Loucy (cell line): ENCODE results near the gene EFNA3.

Experiments used
- H2AFZ ChIP-seq: fragments of 200-600 bp; sonication (generic); 2 replicates; pipeline ENCODE4 v1.6.0; 2016; ENCODE audit warnings: antibody characterized with exemption, mild to moderate bottlenecking, low read length, moderate library complexity
- H3F3A ChIP-seq: fragments of 200-600 bp; 2 replicates; pipeline ENCODE4 v1.6.0; 2016; ENCODE audit warnings: antibody characterized with exemption, low read depth, mild to moderate bottlenecking
- H3K27me3 ChIP-seq: fragments of 200-600 bp; sonication (generic); 2 replicates; pipeline ENCODE4 v1.6.1; 2014; ENCODE audit warnings: low read length, mild to moderate bottlenecking; ENCODE audit not compliant: insufficient read depth, poor library complexity, severe bottlenecking
- H3K36me3 ChIP-seq: fragments of 200-600 bp; sonication (generic); 2 replicates; pipeline ENCODE4 v1.6.1; 2016; ENCODE audit warnings: low read length; ENCODE audit not compliant: insufficient read depth
- H3K4me1 ChIP-seq: fragments of 200-600 bp; sonication (generic); 2 replicates; pipeline ENCODE4 v1.5.1; 2014; ENCODE audit warnings: low read length, mild to moderate bottlenecking; ENCODE audit not compliant: insufficient read depth, poor library complexity, severe bottlenecking
- H3K4me2 ChIP-seq: fragments of 200-600 bp; sonication (generic); 2 replicates; pipeline ENCODE4 v1.6.0; 2014; ENCODE audit warnings: antibody characterized with exemption, low read length, low read depth, mild to moderate bottlenecking; ENCODE audit not compliant: poor library complexity, severe bottlenecking
- H3K4me3 ChIP-seq: fragments of 200-600 bp; sonication (generic); 2 replicates; pipeline ENCODE4 v1.5.1; 2014; ENCODE audit warnings: low read length, mild to moderate bottlenecking, mixed read lengths; ENCODE audit not compliant: poor library complexity, severe bottlenecking
- H3K79me2 ChIP-seq: fragments of 200-600 bp; sonication (generic); 2 replicates; pipeline ENCODE4 v1.6.1; 2014; ENCODE audit warnings: low read length; ENCODE audit not compliant: insufficient read depth
- H3K9ac ChIP-seq: fragments of 200-600 bp; sonication (generic); 2 replicates; pipeline ENCODE4 v1.6.0; 2014; ENCODE audit warnings: mild to moderate bottlenecking, low read depth, low read length, moderate library complexity; ENCODE audit not compliant: poor library complexity, severe bottlenecking
- H3K9me2 ChIP-seq: fragments of 200-600 bp; sonication (generic); replicated peaks from 2 replicates; pipeline ENCODE4 v1.6.1; 2016; ENCODE audit warnings: low read depth, low read length, mixed read lengths
- H3K9me3 ChIP-seq: fragments of 200-600 bp; sonication (generic); 2 replicates; pipeline ENCODE4 v1.6.1; 2014; ENCODE audit warnings: mild to moderate bottlenecking, antibody characterized with exemption, low read length, low read depth; ENCODE audit not compliant: insufficient read depth
- H4K20me1 ChIP-seq: fragments of 200-600 bp; sonication (generic); 2 replicates; pipeline ENCODE4 v1.6.0; 2014; ENCODE audit warnings: antibody characterized with exemption, low read length, mild to moderate bottlenecking; ENCODE audit not compliant: insufficient read depth, poor library complexity, severe bottlenecking
- CTCF ChIP-seq: fragments of 200-600 bp; sonication (generic); conservative IDR thresholded peaks from 2 replicates; pipeline ENCODE4 v1.5.1; 2014; ENCODE audit warnings: mild to moderate bottlenecking, antibody characterized with exemption, low read length
- EZH2phosphoT487 ChIP-seq: fragments of 200-600 bp; IDR thresholded peaks from 2 replicates; pipeline ENCODE4 v1.6.1; 2018; ENCODE audit warnings: antibody characterized with exemption, mild to moderate bottlenecking, moderate library complexity, borderline replicate concordance

The EFNA3 gene

GRCh38 chr1:155072531-155073289, 5.9 kb upstream of the EFNA3 start:
- Histone ChIP-seq H3K4me2 (no peak overlapping the region), H3K27me3 (no peaks in the 10 kb centered on the region), H3K4me1 (peaks cover 61% of the 10 kb centered on the region), H3K36me3 (no peaks in the 10 kb centered on the region), H3F3A (no peaks in the 10 kb centered on the region), H2AFZ (no peak overlapping the region), H3K9me3 (no peaks in the 10 kb centered on the region), H4K20me1 (no peaks in the 10 kb centered on the region), H3K9ac (peak overlapping the region; percentile 45), H3K9me2 (no peaks in the 10 kb centered on the region), H3K79me2 (no peaks in the 10 kb centered on the region), H3K4me3 (no peak overlapping the region)
- TF ChIP-seq EZH2phosphoT487 (no peak), CTCF (no peak)

- Histone ChIP-seq H3K4me1 (peaks cover 65% of the 10 kb centered on the region), H3K4me3 (peak overlapping the region; percentile 15), H3K9me3 (no peaks in the 10 kb centered on the region), H2AFZ (no peak overlapping the region), H3K4me2 (peak overlapping the region; percentile 59), H3K27me3 (no peaks in the 10 kb centered on the region), H3F3A (no peaks in the 10 kb centered on the region), H3K9ac (peak overlapping the region; percentile 45), H3K36me3 (no peaks in the 10 kb centered on the region), H4K20me1 (no peaks in the 10 kb centered on the region), H3K9me2 (no peaks in the 10 kb centered on the region), H3K79me2 (no peaks in the 10 kb centered on the region)
- TF ChIP-seq CTCF (no peak), EZH2phosphoT487 (no peak)
These were observed 5.0 kb upstream of the EFNA3 start for GRCh38 chr1:155073377-155074242.

GRCh38 chr1:155075535-155075934, 3.1 kb upstream of the EFNA3 start:
- no peaks in the 10 kb centered on the region for H3K9me3 ChIP-seq
- H3F3A ChIP-seq, result no peaks in the 10 kb centered on the region
- peaks cover 68% of the 10 kb centered on the region for H3K4me1 ChIP-seq
- no peaks in the 10 kb centered on the region for H3K79me2 ChIP-seq
- no peaks in the 10 kb centered on the region for H3K36me3 ChIP-seq
- peak overlapping the region; percentile 18 for H3K9ac ChIP-seq
- no peaks in the 10 kb centered on the region for H3K27me3 ChIP-seq
- H3K9me2 ChIP-seq, result no peaks in the 10 kb centered on the region
- H3K4me3 ChIP-seq, result no peak overlapping the region
- H4K20me1 ChIP-seq, result no peaks in the 10 kb centered on the region
- no peak for TF ChIP-seq CTCF
- TF ChIP-seq EZH2phosphoT487, result no peak
- no peak overlapping the region for H2AFZ ChIP-seq
- H3K4me2 ChIP-seq, result no peak overlapping the region
